A673 (cell line): Measurements from ENCODE around the gene PARP3.

Experiments used
- EZH2 ChIP-seq: fragments of 200-600 bp; sonication (generic); IDR thresholded peaks from 2 replicates; pipeline ENCODE4 v1.6.1; 2017; ENCODE audit warnings: borderline replicate concordance, low read depth, mild to moderate bottlenecking, mixed read lengths, antibody characterized with exemption, low read length; ENCODE audit not compliant: poor library complexity, severe bottlenecking
- TF ChIP-seq, protein P1 (sequence below): fragments of 300-800, 200-600 bp; sonication (generic); conservative IDR thresholded peaks from 2 replicates; pipeline ENCODE4 v1.5.1; 2017; ENCODE audit warnings: low read depth, mild to moderate bottlenecking, antibody characterized with exemption, low read length, moderate library complexity, mixed read lengths

- TF ChIP-seq, protein P1, sequence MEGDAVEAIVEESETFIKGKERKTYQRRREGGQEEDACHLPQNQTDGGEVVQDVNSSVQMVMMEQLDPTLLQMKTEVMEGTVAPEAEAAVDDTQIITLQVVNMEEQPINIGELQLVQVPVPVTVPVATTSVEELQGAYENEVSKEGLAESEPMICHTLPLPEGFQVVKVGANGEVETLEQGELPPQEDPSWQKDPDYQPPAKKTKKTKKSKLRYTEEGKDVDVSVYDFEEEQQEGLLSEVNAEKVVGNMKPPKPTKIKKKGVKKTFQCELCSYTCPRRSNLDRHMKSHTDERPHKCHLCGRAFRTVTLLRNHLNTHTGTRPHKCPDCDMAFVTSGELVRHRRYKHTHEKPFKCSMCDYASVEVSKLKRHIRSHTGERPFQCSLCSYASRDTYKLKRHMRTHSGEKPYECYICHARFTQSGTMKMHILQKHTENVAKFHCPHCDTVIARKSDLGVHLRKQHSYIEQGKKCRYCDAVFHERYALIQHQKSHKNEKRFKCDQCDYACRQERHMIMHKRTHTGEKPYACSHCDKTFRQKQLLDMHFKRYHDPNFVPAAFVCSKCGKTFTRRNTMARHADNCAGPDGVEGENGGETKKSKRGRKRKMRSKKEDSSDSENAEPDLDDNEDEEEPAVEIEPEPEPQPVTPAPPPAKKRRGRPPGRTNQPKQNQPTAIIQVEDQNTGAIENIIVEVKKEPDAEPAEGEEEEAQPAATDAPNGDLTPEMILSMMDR: no peak
- no peak for TF ChIP-seq EZH2
These were observed 21.8 kb downstream of the PARP3 start for GRCh38 chr3:51963951-51964451.
